Measurements from ENCODE around the gene FUS. TPM values are rescaled to one million over a fixed set of nuclear protein-coding genes. Genes with fewer than 3 reads are reported as not detected.
A peak's percentile ranks its signal among the peaks of the same experiment; 100 is the strongest.

The FUS gene
- total RNA-seq, 2 donors from 2014 or later: 698 to 827 TPM

GRCh38 chr16:31202414-31203375, 22.8 kb downstream of the FUS start, which contains the start of gene PYCARD:
Gene PYCARD, minus strand, starts transcription at chr16:31202760. Its CDS starts 70 bp downstream, at chr16:31202690.
- Histone ChIP-seq H3K27me3 (ENCODE audit: control insufficient read depth, insufficient read depth, low read length, poor library complexity, severe bottlenecking) (peaks cover 26% of the 10 kb centered on the region), H3K27ac (ENCODE audit: low read depth, low read length) (no peak within 1 kb of the TSS), H3K4me3 (ENCODE audit: low read length) (peak within 1 kb of the TSS; percentile 49), H3K4me1 (ENCODE audit: control insufficient read depth, insufficient read depth, low read length) (no peaks in the 10 kb centered on the region), H3K36me3 (ENCODE audit: control insufficient read depth, insufficient read depth, low read length) (peaks cover 20% of the 10 kb centered on the region), H3K9ac (ENCODE audit: extremely low read depth, low read length, poor library complexity, severe bottlenecking) (no peak within 1 kb of the TSS), H3K9me3 (ENCODE audit: control insufficient read depth, low read length) (no peaks in the 10 kb centered on the region)
- TF ChIP-seq, protein P1, sequence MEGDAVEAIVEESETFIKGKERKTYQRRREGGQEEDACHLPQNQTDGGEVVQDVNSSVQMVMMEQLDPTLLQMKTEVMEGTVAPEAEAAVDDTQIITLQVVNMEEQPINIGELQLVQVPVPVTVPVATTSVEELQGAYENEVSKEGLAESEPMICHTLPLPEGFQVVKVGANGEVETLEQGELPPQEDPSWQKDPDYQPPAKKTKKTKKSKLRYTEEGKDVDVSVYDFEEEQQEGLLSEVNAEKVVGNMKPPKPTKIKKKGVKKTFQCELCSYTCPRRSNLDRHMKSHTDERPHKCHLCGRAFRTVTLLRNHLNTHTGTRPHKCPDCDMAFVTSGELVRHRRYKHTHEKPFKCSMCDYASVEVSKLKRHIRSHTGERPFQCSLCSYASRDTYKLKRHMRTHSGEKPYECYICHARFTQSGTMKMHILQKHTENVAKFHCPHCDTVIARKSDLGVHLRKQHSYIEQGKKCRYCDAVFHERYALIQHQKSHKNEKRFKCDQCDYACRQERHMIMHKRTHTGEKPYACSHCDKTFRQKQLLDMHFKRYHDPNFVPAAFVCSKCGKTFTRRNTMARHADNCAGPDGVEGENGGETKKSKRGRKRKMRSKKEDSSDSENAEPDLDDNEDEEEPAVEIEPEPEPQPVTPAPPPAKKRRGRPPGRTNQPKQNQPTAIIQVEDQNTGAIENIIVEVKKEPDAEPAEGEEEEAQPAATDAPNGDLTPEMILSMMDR (conservative IDR thresholded peaks at IDR 0.05): no peak
- no peaks in the 10 kb centered on the region for H3K9me3 Mint-ChIP-seq
- peak within 1 kb of the TSS; percentile 68 for H3K27ac Mint-ChIP-seq
- DNase-seq: peak; percentile 83
- peaks cover 36% of the 10 kb centered on the region for H3K27me3 Mint-ChIP-seq (ENCODE audit: insufficient read depth)
- WGBS, 2 experiments (ENCODE audit: insufficient coverage in 1 of 2, insufficient read length in 1 of 2): 33 to 34% methylated on average over 40 to 69 of the region's 69 CpGs
- peak within 1 kb of the TSS; percentile 78 for H3K4me3 Mint-ChIP-seq
- peaks cover 8% of the 10 kb centered on the region for H3K4me1 Mint-ChIP-seq
- peaks cover 10% of the 10 kb centered on the region for H3K36me3 Mint-ChIP-seq (ENCODE audit: low read depth)

GRCh38 chr16:31204871-31205666, 25.1 kb downstream of the FUS start:
- Histone ChIP-seq H3K4me1 (ENCODE audit: control insufficient read depth, insufficient read depth, low read length) (no peaks in the 10 kb centered on the region), H3K27me3 (ENCODE audit: control insufficient read depth, insufficient read depth, low read length, poor library complexity, severe bottlenecking) (peaks cover 26% of the 10 kb centered on the region), H3K9ac (ENCODE audit: extremely low read depth, low read length, poor library complexity, severe bottlenecking) (no peak overlapping the region), H3K9me3 (ENCODE audit: control insufficient read depth, low read length) (no peaks in the 10 kb centered on the region), H3K36me3 (ENCODE audit: control insufficient read depth, insufficient read depth, low read length) (no peaks in the 10 kb centered on the region), H3K4me3 (ENCODE audit: low read length) (no peak overlapping the region), H3K27ac (ENCODE audit: low read depth, low read length) (no peak overlapping the region)
- peaks cover 8% of the 10 kb centered on the region for H3K4me1 Mint-ChIP-seq
- no peak overlapping the region for H3K4me3 Mint-ChIP-seq
- WGBS, 2 experiments (ENCODE audit: insufficient coverage in 1 of 2, insufficient read length in 1 of 2): 92 to 100% methylated on average over 7 to 8 of the region's 9 CpGs
- DNase-seq: no peak
- TF ChIP-seq, protein P1 (conservative IDR thresholded peaks at IDR 0.05): no peak
- no peak overlapping the region for H3K27ac Mint-ChIP-seq
- no peaks in the 10 kb centered on the region for H3K36me3 Mint-ChIP-seq (ENCODE audit: low read depth)
- no peaks in the 10 kb centered on the region for H3K9me3 Mint-ChIP-seq
- H3K27me3 Mint-ChIP-seq (ENCODE audit: insufficient read depth): peaks cover 42% of the 10 kb centered on the region

GRCh38 chr16:31206776-31207175, 26.8 kb downstream of the FUS start:
- H3K36me3 ChIP-seq (ENCODE audit: control insufficient read depth, insufficient read depth, low read length): no peaks in the 10 kb centered on the region
- no peak overlapping the region for H3K4me3 ChIP-seq (ENCODE audit: low read length)
- H3K27ac ChIP-seq (ENCODE audit: low read depth, low read length): no peak overlapping the region
- H3K27me3 ChIP-seq (ENCODE audit: control insufficient read depth, insufficient read depth, low read length, poor library complexity, severe bottlenecking): peaks cover 26% of the 10 kb centered on the region
- no peak overlapping the region for H3K9ac ChIP-seq (ENCODE audit: extremely low read depth, low read length, poor library complexity, severe bottlenecking)
- no peaks in the 10 kb centered on the region for H3K36me3 Mint-ChIP-seq (ENCODE audit: low read depth)
- no peaks in the 10 kb centered on the region for H3K9me3 Mint-ChIP-seq
- peaks cover 1% of the 10 kb centered on the region for H3K4me1 Mint-ChIP-seq
- peaks cover 49% of the 10 kb centered on the region for H3K27me3 Mint-ChIP-seq (ENCODE audit: insufficient read depth)
- WGBS, 2 experiments (ENCODE audit: insufficient coverage in 1 of 2, insufficient read length in 1 of 2): 92 to 93% methylated on average over 3 to 6 of the region's 6 CpGs
- no peak overlapping the region for H3K4me3 Mint-ChIP-seq
- H3K4me1 ChIP-seq (ENCODE audit: control insufficient read depth, insufficient read depth, low read length): no peaks in the 10 kb centered on the region
- no peak overlapping the region for H3K27ac Mint-ChIP-seq
- H3K9me3 ChIP-seq (ENCODE audit: control insufficient read depth, low read length): no peaks in the 10 kb centered on the region
- DNase-seq: no peak
- TF ChIP-seq, protein P1 (conservative IDR thresholded peaks at IDR 0.05): no peak
